Thymus (tissue), 11 donors: ENCODE measurements around the gene SNX11. TPM values are rescaled to one million over a fixed set of nuclear protein-coding genes. Genes with fewer than 3 reads are reported as not detected.

ENCODE experiments used
- DNase-seq, 9 donors: peaks; one replicate each; pipeline ENCODE4 v3.0.0-alpha.2; 2013; ENCODE audit warnings: low spot score in 9 of 9, low read depth in 6 of 9, missing footprints in 1 of 9
- H3K27ac ChIP-seq, 2 donors: one replicate each; pipeline ENCODE4 v1.5.1; 2013; ENCODE audit warnings: control low read depth in 1 of 2, low read depth in 1 of 2, low read length in 1 of 2, mild to moderate bottlenecking in 1 of 2, moderate library complexity in 1 of 2
- H3K27me3 ChIP-seq, 2 donors: one replicate each; pipeline ENCODE4 v1.5.1; 2013; ENCODE audit warnings: low read length in 1 of 2; ENCODE audit not compliant: control insufficient read depth in 2 of 2, insufficient read depth in 1 of 2
- H3K36me3 ChIP-seq, 2 donors: one replicate each; pipeline ENCODE4 v1.5.1; 2013; ENCODE audit warnings: low read length in 1 of 2, mild to moderate bottlenecking in 1 of 2, moderate library complexity in 1 of 2; ENCODE audit not compliant: control insufficient read depth in 2 of 2, insufficient read depth in 2 of 2
- H3K4me1 ChIP-seq, 2 donors: one replicate each; pipeline ENCODE4 v1.5.1; 2013; ENCODE audit warnings: low read length in 2 of 2; ENCODE audit not compliant: control insufficient read depth in 2 of 2, insufficient read depth in 2 of 2
- H3K4me3 ChIP-seq, 2 donors: one replicate each; pipeline ENCODE4 v1.5.1; 2013; ENCODE audit warnings: low read length in 2 of 2, control low read depth in 1 of 2, mild to moderate bottlenecking in 1 of 2
- H3K9me3 ChIP-seq, 2 donors: one replicate each; pipeline ENCODE4 v1.5.1; 2013; ENCODE audit warnings: low read length in 1 of 2, mild to moderate bottlenecking in 1 of 2; ENCODE audit not compliant: control insufficient read depth in 2 of 2, insufficient read depth in 1 of 2
- WGBS: extraction: QIAGEN DNeasy Blood & Tissue Kit; methylation state at CpG from one replicate; pipeline ENCODE4 v1.1.7; 2013; 5-methylcytosine and 5-hydroxymethylcytosine counted together
- polyA plus RNA-seq: library from polyadenylated mRNA; stranded (reverse); fragments of 200-250 nt; gene quantifications from one replicate; pipeline ENCODE4 v1.2.3, GENCODE V29; 2013
- total RNA-seq: library from RNA; stranded (reverse); fragments of 120-200 nt; gene quantifications from one replicate; pipeline ENCODE4 v1.2.4, GENCODE V29; 2013
- donor health status: healthy.

SNX11 gene
- total and polyA plus RNA-seq, 2 donors, result 15.9 to 23.6 TPM

DNA sequence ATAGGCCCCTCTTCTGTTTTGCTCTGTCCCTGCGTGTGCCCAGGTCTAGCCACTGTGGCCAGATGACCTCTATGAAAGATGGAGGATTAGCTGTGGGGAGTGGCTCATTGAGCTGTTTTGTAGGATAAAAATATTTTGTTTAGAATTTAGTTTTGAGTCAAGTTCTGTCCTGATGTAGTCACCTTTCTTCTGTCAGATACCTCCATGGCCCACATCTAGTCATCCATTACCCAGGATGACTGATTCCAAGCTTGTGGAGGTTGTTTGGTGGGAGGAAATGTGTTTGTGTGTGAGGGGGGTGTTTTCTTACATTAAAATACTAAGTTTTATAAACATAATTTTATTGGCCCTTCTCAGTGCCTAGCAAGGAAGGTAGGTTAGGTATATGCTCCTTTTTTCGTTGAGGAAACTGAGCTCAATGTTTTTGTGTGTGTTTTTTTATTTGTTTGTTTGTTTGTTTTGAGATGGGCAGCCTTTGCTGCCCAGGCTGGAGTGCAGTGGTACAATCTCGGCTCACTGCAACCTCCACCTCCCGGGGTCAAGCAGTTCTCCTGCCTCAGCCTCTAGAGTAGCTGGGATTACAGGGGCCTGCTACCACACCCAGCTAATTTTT is 16.3 kb downstream of the SNX11 start:
- peaks cover 38 to 43% of the 10 kb centered on the region in 2 donors for H3K36me3 ChIP-seq
- no peaks in the 10 kb centered on the region for H3K9me3 ChIP-seq
- 98% methylated on average over 4 of the region's 4 CpGs for WGBS
- DNase-seq, result no peak
- no peak overlapping the region for H3K4me3 ChIP-seq
- H3K4me1 ChIP-seq, result no peaks in the 10 kb centered on the region
- H3K27ac ChIP-seq, result no peak overlapping the region
- H3K27me3 ChIP-seq, result no peaks in the 10 kb centered on the region

DNA sequence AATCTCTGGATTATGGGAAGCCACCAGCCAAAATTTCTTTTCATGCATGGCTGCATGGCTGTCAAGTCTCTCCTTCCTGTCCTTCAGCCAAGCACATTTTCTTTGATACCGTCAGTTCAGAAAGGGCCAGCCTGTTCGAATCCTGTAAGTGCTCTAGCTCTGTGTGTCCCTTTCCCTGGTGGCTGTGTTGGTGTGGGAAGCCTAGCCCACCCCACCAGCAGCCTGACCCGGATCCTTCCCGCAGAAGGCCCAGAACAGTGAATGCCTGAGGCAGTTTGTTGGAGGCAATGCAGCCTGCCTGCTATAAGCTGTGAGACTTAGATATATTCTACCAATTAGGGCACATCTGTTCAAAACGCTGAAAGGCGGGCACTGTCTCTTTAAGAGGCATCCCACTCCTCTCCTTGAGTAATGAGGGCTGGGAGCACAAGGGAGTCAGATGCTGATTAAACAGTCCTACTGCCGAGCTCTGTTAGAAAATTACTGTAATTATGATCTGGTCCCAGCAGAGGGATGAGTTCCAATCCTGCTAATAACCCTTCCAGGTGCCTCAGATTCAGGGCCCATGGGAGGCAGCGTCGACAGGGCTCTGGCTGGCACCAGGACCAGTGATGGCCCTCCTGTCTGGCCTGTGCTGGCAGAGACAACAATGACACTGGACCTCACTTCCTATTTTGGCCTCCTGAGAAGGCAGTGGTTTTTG is 18.4 kb downstream of the SNX11 start:
- Histone ChIP-seq H3K4me1 (no peaks in the 10 kb centered on the region), H3K4me3 (no peak overlapping the region), H3K36me3 (peaks cover 27 to 37% of the 10 kb centered on the region in 2 donors), H3K27ac (no peak overlapping the region), H3K9me3 (no peaks in the 10 kb centered on the region), H3K27me3 (no peaks in the 10 kb centered on the region)
- WGBS, result 84% methylated on average over 9 of the region's 9 CpGs
- DNase-seq, result no peak

DNA sequence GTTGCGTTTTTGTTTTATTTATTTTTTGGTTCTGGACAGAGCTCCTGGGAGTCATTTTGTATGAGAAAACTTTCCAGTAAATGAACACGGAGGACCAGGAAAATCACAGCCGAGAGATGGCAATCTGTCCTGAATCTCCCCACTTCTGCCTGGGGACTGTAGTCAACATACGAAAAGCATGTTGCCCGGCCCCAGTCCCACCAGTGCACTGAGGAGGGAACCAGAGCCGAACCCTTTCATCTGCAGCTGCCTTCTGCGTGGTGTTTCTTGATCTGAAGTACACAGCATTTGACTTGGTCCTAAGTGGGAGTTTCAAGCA is 18.9 kb downstream of the SNX11 start:
- Histone ChIP-seq H3K4me3 (no peak overlapping the region), H3K9me3 (no peaks in the 10 kb centered on the region), H3K36me3 (peaks cover 22 to 32% of the 10 kb centered on the region in 2 donors), H3K27me3 (no peaks in the 10 kb centered on the region), H3K27ac (no peak overlapping the region), H3K4me1 (no peaks in the 10 kb centered on the region)
- WGBS, result over 99% methylated on average over 7 of the region's 7 CpGs
- no peak for DNase-seq

DNA sequence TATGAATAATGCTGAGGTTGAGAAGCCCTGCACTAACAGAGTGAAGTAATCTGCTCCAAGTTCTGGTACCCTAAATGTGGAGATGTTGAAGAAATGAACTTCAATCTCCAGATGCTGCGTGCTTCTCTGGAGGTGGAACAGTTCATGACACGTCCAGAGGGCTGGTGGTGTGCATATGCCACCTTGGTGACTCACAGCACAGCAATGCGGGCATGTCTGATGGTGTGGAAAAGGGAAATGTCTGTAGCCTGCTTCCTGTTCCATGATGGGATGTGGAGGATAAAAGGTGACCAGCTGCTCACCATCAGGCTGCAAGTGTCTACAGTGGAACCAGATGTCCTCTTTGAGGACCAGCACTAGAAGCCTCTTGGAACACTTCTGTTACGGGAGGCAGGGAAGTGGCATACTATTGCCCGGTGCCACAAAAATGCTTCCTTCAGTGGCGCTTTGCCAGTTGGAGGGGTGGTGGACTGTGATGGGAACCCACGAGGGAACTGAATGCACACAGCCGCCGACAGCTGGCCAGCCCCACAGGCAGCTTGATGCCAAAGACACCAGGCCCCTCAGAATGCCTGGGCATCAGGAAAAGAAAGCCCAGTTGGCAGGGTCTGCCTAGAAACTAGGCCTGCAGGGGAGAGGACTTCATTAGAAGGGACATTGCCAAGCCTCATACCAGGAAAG is 19.9 kb downstream of the SNX11 start:
- no peak for DNase-seq
- no peak overlapping the region for H3K27ac ChIP-seq
- no peaks in the 10 kb centered on the region for H3K4me1 ChIP-seq
- WGBS, result 92% methylated on average over 9 of the region's 9 CpGs
- H3K27me3 ChIP-seq, result no peaks in the 10 kb centered on the region
- H3K4me3 ChIP-seq, result no peak overlapping the region
- H3K36me3 ChIP-seq, result peaks cover 12 to 22% of the 10 kb centered on the region in 2 donors
- H3K9me3 ChIP-seq, result no peaks in the 10 kb centered on the region

DNA sequence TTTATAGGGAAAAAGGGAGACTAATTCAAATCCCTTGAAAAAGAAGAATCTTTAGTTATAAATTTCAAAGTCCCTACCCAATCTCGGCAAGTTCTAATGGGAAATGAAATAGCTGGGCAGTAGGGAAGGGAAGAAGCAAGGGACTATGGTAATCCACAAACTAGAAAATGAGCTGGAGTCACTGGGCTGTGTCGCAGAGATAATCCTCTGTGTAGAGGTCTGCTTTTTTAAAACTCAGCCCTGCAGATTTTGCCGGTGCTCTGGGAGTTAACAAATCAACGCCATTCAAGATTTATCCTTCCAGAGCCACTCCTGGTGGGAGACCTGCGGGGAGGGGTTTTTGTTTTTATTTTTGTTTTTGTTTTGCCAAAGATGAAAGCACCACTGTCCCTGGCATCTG is 20.8 kb downstream of the SNX11 start:
- Histone ChIP-seq H3K4me1 (no peaks in the 10 kb centered on the region), H3K9me3 (no peaks in the 10 kb centered on the region), H3K4me3 (no peak overlapping the region), H3K36me3 (peaks cover 4 to 13% of the 10 kb centered on the region in 2 donors), H3K27ac (no peak overlapping the region), H3K27me3 (no peaks in the 10 kb centered on the region)
- 75% methylated on average over 5 of the region's 5 CpGs for WGBS
- DNase-seq, result no peak

DNA sequence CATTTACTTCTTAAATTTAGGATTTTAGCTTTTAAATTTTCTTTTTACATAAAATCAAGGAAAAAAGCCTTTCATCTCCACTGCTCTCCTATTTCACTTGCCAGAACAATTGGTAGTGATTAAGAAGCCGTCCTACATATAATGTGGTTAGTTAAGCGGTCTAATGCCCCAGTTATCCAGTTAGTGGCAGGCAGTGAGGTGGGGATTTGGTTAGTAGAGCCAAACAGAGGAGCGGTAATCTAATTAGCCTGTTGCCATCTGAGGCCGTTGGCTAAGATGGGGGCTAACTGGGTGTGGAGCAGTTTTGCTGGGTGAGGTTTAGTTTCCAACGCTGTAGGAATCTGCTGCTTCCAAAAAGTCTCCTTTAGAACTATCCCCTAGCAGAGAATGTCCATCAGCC is 22.4 kb downstream of the SNX11 start:
- no peaks in the 10 kb centered on the region for H3K9me3 ChIP-seq
- H3K36me3 ChIP-seq, result peaks cover 6 to 10% of the 10 kb centered on the region in 2 donors
- H3K27me3 ChIP-seq, result no peaks in the 10 kb centered on the region
- 76% methylated on average over 5 of the region's 5 CpGs for WGBS
- no peak overlapping the region for H3K4me3 ChIP-seq
- H3K4me1 ChIP-seq, result no peaks in the 10 kb centered on the region
- DNase-seq, result no peak
- H3K27ac ChIP-seq, result no peak overlapping the region

DNA sequence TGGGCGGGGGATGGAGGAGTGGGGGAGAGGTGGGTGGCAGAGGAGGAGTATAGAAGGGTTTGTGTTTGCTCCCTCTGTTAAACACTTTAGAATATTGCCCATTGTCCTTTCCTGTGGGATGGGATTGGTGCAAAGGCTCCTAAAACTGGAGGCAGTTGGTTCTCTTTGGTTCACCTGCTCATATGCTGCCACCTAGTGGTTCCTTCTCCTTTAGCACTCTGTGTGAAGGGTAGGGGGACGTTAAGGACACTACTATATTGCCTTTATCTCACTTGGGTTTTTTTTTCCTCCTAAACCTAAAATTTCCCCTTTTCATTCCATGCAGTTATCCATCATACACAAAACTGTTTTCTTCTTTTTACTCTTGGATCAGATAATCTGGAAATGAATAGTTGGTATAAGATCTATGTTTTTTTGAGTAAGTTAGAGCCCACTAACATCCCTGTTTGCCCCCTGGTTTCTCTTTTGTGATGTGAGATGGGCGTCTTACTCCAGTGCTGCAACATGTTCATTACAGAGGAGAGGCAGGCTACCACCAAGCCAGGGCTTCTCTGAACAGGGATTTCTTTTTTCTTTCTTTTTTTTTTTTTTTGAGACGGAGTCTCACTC is 23.8 kb downstream of the SNX11 start:
- 67% methylated on average over 4 of the region's 4 CpGs for WGBS
- peaks cover 3 to 5% of the 10 kb centered on the region in 2 donors for H3K36me3 ChIP-seq
- no peak overlapping the region for H3K4me3 ChIP-seq
- H3K27ac ChIP-seq, result no peak overlapping the region
- H3K9me3 ChIP-seq, result no peaks in the 10 kb centered on the region
- no peaks in the 10 kb centered on the region for H3K4me1 ChIP-seq
- peak; percentile 21 to 77 (median 56) for DNase-seq
- no peaks in the 10 kb centered on the region for H3K27me3 ChIP-seq

DNA sequence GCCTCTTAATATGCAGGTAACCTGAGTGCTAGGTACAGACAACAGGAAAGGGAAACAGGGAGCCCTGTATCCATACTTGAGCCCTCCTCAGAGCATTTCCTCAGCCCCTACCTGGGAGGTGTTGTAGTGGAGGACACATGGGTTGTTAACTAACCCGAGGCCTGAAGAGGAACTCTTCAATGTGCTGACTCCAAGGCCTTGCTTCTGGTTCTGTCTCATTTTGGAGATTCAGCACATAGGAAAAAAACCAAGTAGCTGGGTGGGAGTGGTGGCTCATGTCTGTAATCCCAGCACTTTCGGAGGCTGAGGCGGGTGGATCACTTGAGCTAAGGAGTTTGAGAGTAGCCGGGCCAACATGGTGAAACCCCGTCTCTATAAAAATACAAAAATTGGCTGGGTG is 24.8 kb downstream of the SNX11 start:
- H3K27ac ChIP-seq, result no peak overlapping the region
- H3K4me3 ChIP-seq, result no peak overlapping the region
- DNase-seq, result no peak
- H3K4me1 ChIP-seq, result no peaks in the 10 kb centered on the region
- WGBS, result 95% methylated on average over 5 of the region's 5 CpGs
- no peaks in the 10 kb centered on the region for H3K9me3 ChIP-seq
- no peaks in the 10 kb centered on the region for H3K27me3 ChIP-seq
- peaks cover 0 to 3% of the 10 kb centered on the region in 2 donors for H3K36me3 ChIP-seq

DNA sequence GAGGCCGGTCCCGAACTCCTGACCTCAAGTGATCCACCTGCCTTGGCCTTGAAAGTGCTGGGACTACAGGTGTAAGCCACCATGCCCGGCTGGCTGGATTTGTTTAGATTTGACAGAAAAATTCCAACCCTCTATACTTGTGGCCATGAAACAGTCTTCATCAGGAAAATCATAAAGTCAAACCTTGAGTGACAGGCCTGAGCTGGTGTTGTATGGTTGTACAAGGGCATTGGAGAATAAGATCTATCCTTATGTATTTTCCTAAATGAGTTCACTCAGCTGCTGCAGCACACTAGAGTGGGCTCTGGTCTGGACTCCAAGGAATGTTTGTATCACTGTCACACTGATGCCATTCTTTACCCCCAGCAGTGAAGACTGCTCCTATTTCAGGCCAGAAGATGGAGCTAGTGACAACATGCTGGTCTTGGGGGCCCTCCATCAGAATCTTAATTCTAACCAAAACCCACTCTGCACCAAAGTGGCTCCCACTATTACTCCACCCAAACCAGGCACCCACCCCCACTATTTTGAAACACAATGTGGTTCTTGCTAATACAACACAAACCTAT is 27.4 kb downstream of the SNX11 start:
- Histone ChIP-seq H3K4me3 (no peak overlapping the region), H3K27me3 (no peaks in the 10 kb centered on the region), H3K27ac (no peak overlapping the region), H3K9me3 (no peaks in the 10 kb centered on the region), H3K36me3 (peaks cover 0 to 3% of the 10 kb centered on the region in 2 donors), H3K4me1 (no peaks in the 10 kb centered on the region)
- 96% methylated on average over 3 of the region's 3 CpGs for WGBS
- no peak for DNase-seq
